T-helper 9 cell (primary cell): Measurements from ENCODE around the gene MED25.

Experiments used
- DNase-seq: peaks from one replicate; pipeline ENCODE4 v3.0.0-alpha.2; 2020

Gene MED25

DNA sequence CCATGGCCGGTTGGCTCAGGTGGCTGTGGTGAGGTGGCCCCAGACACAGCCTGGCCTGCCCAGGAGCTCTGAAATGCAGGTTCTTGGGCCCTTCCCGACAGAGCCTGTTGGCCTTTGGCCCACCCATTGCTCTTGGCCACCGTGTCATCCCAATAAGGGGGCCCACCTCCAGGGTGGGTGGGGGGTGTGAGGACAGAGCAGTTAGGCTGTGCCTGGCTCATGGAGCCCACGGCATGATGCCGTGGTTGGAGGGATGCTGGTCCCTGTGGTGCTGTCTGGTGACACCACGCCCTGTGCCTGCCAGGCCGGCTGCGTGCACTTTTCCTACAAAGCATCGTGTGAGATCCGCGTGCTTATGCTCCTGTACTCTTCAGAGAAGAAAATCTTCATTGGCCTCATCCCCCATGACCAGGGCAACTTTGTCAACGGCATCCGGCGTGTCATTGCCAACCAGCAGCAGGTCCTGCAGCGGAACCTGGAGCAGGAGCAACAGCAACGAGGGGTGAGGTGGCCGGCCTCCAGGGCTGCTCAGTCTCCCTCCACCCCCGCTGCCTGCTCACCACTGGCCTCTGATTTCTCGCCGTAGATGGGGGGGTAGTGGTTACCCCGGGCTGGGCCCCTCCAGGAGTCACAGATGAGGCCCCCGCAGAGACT is 41.7 kb downstream of the MED25 start:
- DNase-seq, result no peak

DNA sequence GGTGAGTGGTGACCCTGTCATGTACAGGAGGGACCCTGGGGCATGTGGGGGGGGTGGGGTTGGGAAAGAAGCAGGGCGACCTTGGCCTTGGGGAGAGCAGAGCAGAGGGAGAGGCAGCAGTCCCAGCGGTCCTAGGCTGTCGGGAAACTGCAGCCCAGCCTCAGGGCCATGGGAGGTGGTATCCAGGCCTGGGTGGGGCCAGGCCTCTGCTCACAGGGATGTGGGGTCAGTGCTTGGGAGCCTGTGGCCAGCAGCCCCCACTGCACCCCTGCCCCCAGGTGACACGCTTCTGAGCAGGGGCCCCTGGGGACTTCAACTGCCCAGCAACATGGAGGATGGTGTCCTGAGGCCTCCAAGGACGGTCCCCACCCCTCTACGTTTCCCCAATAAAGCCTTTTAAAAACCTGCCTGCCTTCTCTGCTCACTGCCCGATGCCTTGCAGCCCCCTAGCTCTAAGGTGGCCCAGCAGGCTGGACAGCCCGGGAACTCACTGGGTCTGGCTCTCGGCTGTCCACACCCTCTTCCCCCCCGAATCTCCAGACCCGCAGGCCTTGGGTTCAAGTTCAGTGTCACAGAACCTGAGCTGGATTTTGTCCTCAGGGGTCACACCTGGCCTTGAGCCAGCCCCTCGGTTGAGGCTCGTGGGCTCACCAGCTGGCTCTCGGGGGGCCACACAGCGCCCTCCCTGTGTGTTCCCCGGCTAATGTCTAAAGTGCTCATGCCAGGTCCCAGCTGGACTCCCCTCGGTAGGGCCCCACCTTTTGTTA is 42.4 kb downstream of the MED25 start:
- DNase-seq, result no peak

DNA sequence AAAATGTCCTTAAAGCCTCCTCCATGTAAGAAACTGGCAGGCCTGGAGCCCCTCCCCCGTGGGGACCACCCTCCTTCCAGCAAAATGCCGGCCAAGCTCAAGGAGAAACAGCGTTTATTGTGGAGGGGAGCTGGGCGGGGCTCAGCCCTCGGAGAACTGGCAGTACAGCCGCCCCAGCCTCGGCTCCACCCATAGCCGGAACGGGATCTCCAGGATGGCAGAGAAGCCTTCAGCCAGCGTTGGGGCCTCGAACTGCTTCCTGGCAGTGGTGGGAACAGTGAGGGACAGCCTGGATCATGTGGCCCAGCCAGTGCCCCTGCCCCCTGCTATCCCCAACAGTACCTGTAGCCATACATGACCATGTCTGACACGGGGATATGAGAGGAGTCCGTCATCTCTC is 43.0 kb downstream of the MED25 start:
- DNase-seq, result no peak

DNA sequence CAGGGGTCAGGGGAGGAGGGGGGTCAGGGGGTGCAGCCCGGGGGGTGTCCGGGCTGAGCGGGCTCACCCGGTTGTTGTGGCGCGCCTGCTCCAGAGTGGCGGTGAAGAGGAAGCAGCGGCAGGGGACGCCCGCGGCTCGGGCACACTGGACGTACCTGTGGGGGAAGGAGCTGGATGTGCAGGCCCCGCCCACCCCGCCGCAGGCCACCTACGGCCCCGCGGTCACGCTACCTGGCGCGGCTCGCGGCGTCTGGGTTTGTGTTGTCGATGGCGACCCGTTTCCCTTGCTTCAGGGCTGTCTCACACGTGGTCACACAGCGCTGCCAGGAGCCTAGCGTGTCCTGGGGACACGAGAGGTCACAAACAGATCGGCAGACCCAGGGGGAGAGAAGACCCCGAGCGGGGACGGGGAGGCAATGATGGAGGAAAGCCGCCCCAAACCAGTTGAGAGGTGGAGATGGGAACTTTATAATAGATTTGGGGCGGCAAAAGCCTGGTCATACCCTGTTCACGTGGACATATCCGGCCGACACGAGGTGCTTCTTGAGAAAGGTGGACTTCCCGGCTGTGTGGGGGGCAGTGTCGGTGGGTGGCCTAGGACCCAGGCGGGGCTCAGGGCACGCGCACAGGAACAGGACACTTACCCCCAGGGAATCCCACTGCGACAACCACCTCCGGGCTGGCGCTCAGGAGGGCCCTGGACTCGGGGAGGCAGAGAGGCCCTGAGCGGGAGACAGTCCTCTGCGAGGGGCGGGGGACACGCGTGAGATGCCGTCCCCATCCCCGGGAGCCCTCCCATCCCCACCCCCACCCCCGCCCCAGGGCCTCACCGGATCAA is 43.7 kb downstream of the MED25 start:
- no peak for DNase-seq

DNA sequence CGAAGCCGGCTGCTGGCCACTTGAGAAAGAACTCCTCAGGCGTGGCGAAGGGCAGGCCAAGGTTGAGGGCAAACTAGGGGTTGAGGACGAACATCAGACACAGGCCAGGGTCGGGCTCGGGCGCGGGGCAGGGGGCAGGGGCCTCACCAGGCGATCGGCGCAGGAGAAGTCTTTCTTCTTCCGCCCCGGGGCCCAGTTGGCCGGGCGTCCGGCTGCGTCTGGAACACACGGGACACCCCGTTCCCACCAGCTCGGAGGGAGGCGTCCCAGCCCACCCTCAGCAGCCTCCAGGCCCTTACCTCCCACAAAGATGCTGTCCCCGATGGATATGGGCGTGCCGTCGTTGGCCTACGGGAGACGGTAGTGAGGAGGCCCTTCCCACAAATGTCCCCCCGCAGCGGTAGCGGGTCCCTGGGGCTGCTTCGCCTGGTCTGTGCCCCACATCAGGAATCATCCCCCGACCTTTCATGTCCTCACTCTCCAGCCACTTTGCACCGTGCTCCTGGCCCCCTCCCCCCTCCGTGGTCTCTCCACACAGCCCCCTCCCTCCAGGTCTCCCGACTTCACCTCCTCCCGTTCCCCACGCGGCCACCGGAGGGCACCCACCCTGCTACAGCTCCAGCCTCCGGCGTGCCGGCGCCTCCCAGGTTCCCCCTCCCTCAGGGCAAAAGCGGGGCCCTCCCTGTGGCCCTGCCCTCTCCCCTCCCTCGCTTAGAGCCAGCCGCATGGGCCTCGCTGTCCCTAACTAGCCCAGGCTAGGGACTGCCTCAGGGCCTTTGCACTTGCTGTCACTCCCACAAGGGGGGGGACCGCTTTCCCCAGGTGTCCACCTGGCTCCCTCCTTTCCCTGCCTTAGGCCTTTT is 44.5 kb downstream of the MED25 start:
- no peak for DNase-seq

DNA sequence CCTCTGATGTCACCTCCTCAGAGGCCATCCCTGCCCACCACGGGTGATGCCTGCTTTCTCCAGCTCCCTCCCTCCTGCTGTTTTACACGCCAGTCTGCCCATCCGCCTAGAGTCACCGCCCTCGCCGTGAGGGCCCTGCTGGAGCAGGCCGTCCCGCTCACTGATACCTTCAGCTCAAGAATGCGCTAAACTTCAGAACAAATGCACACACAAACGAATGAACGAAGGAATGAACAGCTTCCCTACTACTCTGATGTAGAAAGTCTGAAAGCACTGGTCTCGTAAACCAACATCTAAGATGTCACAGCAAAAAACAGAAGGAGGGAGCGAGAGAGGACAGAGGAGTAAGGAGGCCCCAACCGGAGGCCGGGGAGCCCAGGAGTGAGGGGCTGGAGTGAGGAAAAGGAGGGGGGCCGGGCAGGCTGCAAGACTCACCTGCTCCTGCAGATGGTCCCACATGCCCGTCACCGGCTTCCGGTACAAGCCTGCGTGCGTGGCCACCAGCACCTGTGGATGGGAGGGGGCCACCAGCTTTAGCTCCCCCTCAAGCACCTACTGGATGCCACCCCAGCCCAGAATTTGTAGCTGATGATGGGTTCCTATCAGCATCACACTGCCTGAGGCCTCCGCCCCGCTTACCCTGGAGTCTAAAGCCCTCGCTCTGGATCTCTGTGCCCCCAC is 45.3 kb downstream of the MED25 start:
- DNase-seq, result no peak

DNA sequence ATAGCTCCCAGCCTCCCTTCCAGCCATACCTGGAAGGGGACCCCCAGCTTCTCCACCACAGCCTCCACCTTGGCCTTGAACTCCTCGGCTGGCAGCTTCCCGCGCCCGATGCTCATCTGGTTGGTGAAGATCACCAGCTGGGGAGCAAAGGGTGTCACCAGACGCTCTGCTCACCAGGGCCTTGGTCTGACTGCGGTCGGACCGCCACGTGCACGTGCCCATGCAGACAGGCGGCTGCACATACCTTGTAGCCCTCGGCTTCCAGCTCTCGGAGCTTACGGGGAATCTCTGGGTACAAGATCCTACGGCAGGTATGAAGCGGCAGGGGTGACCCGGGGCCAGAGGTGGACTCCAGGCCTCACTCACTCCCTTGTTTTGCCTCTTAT is 45.8 kb downstream of the MED25 start:
- DNase-seq, result no peak

DNA sequence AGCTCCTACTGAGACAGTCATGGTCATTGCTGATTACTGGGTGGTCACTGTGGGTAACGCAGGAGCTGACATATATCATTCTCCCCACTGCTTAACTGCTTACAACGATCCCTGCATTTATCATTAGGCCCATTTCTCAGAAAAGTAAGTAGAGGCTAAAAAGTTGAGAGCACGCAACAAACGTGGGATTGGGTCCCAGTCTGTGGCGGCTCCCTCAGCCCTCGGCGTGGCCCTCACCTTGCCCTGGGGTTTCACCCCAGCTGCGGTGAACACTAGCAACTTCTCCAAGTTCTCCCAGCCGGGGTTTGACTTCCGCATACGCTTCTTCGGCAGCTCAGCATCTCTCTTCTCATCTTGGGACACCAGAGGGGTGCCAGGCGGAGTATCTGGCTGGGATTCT is 46.8 kb downstream of the MED25 start:
- no peak for DNase-seq

DNA sequence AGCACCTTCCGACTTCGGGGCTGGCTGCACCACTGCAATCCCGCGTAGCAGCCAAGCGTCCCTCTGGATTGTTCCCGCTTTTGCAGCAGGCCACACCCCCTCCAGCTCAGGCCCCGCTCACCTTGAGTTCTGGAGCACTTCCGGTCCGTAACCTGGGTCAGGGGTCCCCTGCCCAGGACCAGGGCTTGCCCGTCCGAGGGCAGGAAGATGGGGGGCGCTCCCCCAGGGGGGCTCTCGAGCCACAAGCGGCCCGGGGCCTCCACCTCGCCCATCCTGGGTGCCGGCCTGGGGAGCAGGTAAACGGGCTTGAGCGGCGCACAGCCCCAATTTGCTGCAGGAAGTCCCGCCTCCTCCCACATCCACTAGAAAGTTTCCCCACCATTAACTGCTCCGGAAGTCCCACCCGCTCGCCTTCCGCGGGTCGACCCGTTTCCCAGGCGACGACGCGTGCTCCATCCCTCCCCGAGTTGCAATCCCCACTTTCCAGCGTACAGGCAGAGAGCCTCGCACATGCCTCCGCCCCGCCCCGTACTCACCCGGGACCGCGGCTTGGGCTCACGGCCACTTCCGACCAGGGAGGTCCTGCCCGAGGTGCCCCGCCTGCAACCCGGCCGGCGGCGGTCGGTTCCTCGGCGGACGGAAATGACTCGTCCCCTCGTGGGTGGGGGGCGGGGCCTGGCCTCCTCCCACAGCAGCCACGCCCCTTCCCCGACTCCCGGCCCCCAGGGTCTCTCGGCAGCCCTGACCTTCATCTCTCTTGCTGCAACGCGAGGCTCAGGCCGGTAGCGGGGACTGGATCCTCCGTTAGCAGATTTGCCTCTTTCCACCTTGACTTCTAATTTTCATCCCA is 49.1 kb downstream of the MED25 start, which contains the start of gene PNKP:
Gene PNKP, minus strand, starts transcription at position 644 of the 850 bp plus-strand sequence. Its CDS starts 372 bp downstream, at position 272.
- DNase-seq, result peak; percentile 78

DNA sequence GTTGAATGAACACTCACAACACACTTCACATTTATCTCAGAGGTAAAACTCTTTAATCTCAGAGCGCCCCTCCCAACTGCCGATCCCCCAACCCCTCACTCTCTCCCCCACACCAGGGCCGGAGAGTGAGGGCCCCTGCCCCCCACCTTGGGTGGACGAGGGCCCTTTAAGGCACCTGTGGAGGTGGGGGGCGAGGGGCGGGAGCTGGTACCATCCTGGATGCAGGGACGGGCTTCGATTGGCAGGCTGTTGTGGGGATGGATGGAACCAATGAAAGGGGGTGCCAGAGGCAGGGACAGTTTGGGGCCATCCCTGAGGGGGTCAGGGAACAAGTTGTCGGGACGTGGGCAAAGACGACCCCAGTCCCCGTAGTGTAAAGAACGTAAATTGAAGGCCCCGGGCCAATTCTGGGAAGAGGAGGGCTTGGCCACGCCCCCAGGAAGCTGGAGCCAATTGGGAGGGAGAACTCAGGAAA is 51.0 kb downstream of the MED25 start:
- DNase-seq, result no peak

DNA sequence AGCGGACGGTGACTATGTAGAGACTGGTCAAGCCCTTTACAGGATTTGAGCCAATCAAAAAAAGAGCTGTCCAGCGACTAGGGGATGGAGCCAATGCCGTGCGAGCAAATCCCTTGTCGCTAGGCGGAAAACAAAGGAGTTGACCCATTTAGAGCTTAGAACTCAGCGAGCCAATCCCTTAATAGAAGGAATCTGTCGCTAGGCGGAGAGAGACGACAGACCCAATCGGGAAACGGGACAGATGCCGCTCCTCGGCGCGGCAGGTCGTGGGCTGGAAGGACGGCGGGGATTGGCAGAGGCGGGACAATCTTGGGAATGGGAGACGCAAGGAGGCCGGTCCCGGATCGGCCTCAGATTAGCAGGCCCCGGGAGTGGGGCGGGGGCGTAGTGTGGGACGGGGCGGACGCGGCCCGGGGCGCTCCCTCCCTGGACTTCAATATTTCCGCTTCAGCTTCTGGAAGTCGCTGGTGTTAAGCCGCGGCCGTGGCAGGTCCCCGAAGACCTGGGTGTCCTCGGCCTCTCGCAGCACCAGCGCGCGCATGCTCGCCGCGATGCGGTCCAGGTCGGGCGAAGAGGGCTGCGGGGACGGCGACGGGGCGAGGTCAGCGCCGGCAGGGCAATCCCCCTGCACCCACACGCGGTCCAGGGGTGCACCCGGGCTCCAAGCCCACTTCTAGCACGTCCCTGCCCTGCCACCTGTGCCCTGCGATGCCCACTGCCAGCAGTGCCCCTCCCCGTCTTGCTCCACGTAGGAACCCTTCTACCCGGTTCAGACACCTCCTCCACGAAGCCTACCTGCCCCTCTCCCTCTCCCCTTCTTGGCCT is 51.6 kb downstream of the MED25 start:
- DNase-seq, result peak; percentile 86

DNA sequence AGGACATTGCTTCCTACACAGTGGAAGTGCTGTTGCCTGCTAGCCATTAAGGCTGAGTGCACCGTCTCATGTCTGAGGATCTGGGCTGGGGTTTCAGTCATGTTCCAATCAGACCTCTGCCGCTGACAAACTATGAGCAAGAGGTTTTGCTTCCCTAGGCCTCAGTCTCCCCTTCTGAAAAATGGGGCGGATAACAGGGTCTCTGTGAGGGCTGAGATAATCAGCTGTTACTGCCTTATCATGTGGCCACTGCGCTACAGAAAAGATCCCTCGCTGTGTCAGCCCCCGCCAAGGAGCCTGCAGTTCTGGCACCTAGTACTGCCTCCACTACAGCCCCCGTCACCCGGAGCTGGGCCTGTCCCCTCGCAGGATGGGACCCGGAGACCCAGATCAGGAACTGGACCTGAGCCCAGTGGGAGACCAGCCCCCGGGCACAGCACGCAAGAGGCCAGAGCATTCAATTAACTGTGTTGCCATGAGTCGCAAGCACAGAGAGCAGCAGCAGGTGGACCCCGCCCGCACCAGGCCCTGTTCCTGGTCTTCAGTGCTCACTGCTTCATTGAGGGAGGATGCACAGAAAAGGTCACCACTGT is 52.3 kb downstream of the MED25 start:
- DNase-seq, result no peak

DNA sequence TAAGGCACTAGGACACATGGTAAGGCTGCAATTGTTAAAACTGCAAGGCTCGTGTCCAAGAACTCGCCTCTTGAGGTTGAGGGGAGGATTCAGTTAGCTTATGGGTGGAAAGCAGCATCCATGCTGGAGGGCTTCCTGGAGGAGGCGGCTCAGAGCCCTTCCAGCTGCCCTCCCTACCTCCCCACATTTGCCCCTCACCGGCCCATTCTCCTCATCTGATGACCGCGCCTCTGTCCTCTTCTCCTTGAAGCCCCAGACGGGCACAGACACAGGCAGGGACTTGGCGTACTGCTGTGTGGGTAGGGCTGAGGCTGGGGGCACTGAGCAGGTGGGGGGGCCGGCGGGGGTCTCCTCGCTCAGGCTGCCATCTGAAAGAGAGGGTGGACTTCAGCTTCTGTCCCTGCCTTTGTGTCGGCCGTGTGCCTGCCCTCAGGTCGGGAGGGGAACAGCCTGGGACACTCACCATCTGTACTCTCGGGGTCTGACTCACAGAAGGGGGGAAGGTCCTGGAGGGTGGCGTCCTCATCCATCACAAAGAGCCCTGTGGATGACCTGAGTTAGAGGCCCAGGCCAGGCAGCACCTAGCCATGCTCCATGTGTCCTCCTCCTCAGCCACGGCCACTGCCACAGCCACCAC is 53.4 kb downstream of the MED25 start:
- DNase-seq, result no peak

DNA sequence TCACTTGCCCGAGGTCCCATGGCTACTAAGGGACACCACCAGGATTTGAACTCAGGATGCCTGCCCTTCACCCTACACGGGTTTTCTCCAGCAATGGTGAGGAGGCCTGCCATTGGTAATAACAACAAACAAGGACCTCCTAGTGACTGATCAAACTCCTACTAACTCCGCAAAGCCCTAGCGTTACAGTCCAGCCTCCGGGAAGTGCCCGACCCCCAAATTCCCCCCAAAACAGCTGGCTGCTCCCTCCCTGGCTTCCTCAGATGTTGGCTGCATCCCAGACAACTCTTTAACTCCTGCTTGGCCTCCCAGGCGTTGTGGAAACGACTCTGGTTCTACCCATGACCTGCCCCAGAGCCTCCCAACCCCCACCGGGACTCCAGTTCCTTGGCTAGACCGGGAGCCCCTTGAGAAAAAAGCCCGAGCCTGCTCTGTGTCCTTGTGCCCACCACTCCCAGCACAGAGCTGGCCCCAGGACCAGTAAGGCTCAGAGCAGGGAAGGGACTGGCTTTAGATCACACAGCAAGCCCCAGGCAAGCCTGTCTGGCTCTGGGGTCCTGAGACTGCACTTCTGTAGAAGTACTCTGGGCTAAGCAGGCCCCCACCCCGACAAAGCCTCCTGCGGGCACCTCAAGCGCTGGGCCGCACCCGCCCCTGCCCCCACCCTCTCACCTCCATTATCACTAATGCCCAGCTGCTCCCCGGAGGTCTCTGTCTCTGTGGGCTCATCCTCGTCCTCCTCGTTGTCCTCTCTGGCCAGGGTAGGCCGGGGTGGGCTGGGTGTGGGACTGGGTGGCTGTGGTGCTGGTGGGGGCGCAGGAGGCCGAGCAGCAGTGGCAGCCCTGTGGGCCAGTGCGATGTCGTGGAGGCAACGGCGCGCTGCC is 54.4 kb downstream of the MED25 start:
- DNase-seq, result no peak

DNA sequence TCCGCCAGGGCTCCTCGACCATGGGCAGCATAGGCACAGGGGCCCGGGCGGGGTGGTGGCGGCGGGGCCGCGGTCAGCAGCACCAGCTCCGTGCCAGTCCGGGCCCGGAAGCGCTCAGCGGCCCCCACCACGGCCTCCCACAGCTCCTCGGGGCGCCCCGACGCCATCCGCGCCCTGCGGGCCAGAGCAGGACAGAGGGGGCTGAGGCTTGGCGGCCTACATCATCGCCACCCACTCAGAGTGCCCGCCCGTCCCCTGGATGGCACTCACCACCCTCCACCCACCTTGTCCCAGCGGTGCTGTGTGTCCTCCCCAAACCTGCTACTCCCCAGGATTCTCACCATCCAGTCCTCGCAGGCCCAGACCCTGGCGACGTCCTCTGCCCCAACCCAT is 55.0 kb downstream of the MED25 start:
- no peak for DNase-seq

DNA sequence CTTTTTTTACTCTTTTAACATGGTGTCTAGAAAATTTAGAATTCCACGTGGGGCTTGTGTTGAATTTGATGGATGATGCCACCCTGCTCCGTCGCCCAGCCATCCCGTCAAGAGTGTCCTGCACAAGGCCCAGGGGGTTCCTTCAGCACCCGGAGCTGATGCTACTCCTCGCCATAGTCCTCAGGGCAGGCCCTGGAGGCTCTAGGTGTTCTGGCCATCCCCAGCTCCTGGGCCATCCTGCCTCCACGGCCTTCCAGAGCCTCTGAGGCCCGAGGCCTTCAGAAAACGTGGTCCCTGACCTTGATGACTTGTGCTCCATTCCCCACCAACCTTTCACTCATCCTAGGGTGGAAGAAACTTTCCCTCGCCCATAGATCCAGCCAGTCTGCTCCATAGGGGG is 55.7 kb downstream of the MED25 start:
- DNase-seq, result no peak

DNA sequence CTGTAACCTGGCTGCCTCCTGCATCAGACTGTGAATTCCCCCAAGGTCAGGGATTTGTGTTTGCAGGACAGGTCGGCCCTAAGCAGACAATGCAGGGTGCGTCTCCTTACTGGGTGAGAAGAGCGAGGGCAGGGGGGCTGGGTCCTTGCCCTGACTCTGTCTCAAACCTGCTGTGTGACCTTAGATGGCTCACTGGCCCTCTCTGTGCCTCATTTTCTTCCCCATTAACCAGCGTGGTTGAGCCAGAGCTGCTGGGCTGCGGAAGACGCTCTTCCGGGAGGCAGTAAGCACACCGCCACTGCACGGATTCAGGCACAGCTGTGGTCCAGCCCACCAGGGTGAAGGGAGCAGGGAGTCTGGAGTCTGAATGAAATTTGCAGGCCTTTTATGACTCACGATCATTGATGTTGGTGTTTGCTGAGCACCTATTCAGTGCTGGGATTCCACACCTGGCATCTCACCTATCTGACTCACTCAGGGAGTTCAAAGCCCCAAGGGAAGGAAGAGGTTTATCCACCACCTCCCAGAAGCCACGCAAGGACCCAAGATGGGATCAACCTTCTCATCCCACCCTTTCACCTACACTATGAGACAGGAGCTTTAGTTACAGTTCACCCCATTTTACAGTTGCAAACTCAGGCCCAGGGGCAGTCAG is 56.5 kb downstream of the MED25 start:
- no peak for DNase-seq
